IMR-90 (cell line): ENCODE results near the gene DMRT1. TPM values are rescaled to one million over a fixed set of nuclear protein-coding genes. Genes with fewer than 3 reads are reported as not detected.

Experiments used
- ATAC-seq: fragments of 200-7000 bp; cut with Tn5 transposase; 2 replicates; pipeline ENCODE4 v1.9.1; 2020; ENCODE audit warnings: low read depth, mild to moderate bottlenecking, moderate library complexity
- BruUV-seq: library from RNA; stranded (reverse); fragments of 400-500 nt; replicated peaks from 2 replicates; lab custom pipeline; 2021; lab: Mats Ljungman, UMichigan
- CTCF ChIA-PET: fragments of 300-600 bp; formaldehyde crosslinking; extraction: SDS; loops from one replicate; lab custom pipeline; 2021; ENCODE audit warnings: antibody characterized with exemption; lab: Yijun Ruan, JAX
- POLR2A ChIA-PET: fragments of 300-600 bp; sonication (Branson Sonifier 250); formaldehyde crosslinking; loops from one replicate; lab custom pipeline; 2022; ENCODE audit warnings: antibody characterized with exemption; ENCODE audit not compliant: unreplicated experiment; lab: Charles Lee
- DNase-seq: peaks from one replicate; pipeline ENCODE4 v3.0.0; 2013
- H2AFZ ChIP-seq: replicated peaks from 2 replicates; pipeline ENCODE3; 2013; ENCODE audit warnings: low read length, mild to moderate bottlenecking; ENCODE audit not compliant: poor library complexity
- H2AK5ac ChIP-seq: 2 replicates; pipeline ENCODE4 v1.6.1; 2013; ENCODE audit warnings: low read depth, low read length, inconsistent platforms
- H2AK9ac ChIP-seq: replicated peaks from 2 replicates; pipeline ENCODE3; 2013; ENCODE audit warnings: mild to moderate bottlenecking, low read depth, low read length, moderate library complexity; ENCODE audit not compliant: poor library complexity
- H2BK120ac ChIP-seq: 2 replicates; pipeline ENCODE4 v1.6.1; 2013; ENCODE audit warnings: low read depth, low read length, inconsistent platforms
- H2BK15ac ChIP-seq: 3 replicates; pipeline ENCODE4 v1.6.1; 2013; ENCODE audit warnings: low read depth, low read length, inconsistent platforms
- H2BK20ac ChIP-seq: 2 replicates; pipeline ENCODE4 v1.6.1; 2013; ENCODE audit warnings: low read depth, mild to moderate bottlenecking, inconsistent platforms, low read length, moderate library complexity
- H2BK5ac ChIP-seq: 2 replicates; pipeline ENCODE4 v1.6.1; 2013; ENCODE audit warnings: mild to moderate bottlenecking, low read depth, low read length, inconsistent platforms; ENCODE audit not compliant: poor library complexity, severe bottlenecking
- H3K14ac ChIP-seq: replicated peaks from 2 replicates; pipeline ENCODE4 v1.6.1; 2013; ENCODE audit warnings: low read depth, low read length, inconsistent platforms
- H3K18ac ChIP-seq: 2 replicates; pipeline ENCODE4 v1.6.1; 2013; ENCODE audit warnings: low read depth, low read length, control low read depth
- H3K23ac ChIP-seq: 2 replicates; pipeline ENCODE4 v1.6.1; 2013; ENCODE audit warnings: low read depth, low read length, inconsistent platforms
- H3K27ac ChIP-seq: 2 replicates; pipeline ENCODE4 v1.5.1; 2013; ENCODE audit warnings: mild to moderate bottlenecking, control low read depth, low read length; ENCODE audit not compliant: insufficient read depth
- H3K27me3 ChIP-seq: 2 replicates; pipeline ENCODE4 v1.6.1; 2013; ENCODE audit warnings: low read length; ENCODE audit not compliant: control insufficient read depth, insufficient read depth
- H3K36me3 ChIP-seq: 2 replicates; pipeline ENCODE4 v1.6.1; 2013; ENCODE audit warnings: low read length, mixed read lengths; ENCODE audit not compliant: control insufficient read depth, insufficient read depth
- H3K4ac ChIP-seq: 2 replicates; pipeline ENCODE4 v1.6.1; 2013; ENCODE audit warnings: low read depth, low read length, inconsistent platforms
- H3K4me1 ChIP-seq: 2 replicates; pipeline ENCODE4 v1.6.1; 2013; ENCODE audit warnings: low read length, mixed read lengths; ENCODE audit not compliant: control insufficient read depth, insufficient read depth
- H3K4me2 ChIP-seq: 2 replicates; pipeline ENCODE4 v1.6.1; 2013; ENCODE audit warnings: low read depth, mild to moderate bottlenecking, control low read depth, low read length, moderate library complexity
- H3K4me3 ChIP-seq: 2 replicates; pipeline ENCODE4 v1.5.1; 2013; ENCODE audit warnings: low read depth, mild to moderate bottlenecking, control low read depth, low read length, moderate library complexity; ENCODE audit not compliant: insufficient read depth
- H3K56ac ChIP-seq: 2 replicates; pipeline ENCODE4 v1.6.1; 2013; ENCODE audit warnings: low read length, inconsistent platforms; ENCODE audit not compliant: insufficient read depth; ENCODE audit errors: extremely low read depth
- H3K79me1 ChIP-seq, 2 experiments: 2 replicates each; pipeline ENCODE4 v1.6.1; 2013; ENCODE audit warnings: low read length in 2 of 2, inconsistent platforms in 1 of 2, low read depth in 1 of 2
- H3K9ac ChIP-seq: 2 replicates; pipeline ENCODE4 v1.6.1; 2013; ENCODE audit warnings: low read depth, low read length, control low read depth
- H3K9me1 ChIP-seq: 2 replicates; pipeline ENCODE4 v1.6.1; 2013; ENCODE audit warnings: low read length, inconsistent platforms; ENCODE audit not compliant: insufficient read depth
- H3K9me3 ChIP-seq: 2 replicates; pipeline ENCODE4 v1.6.1; 2013; ENCODE audit warnings: low read length; ENCODE audit not compliant: control insufficient read depth, insufficient read depth
- H4K20me1 ChIP-seq: 2 replicates; pipeline ENCODE4 v1.6.1; 2013; ENCODE audit warnings: low read length, inconsistent platforms; ENCODE audit not compliant: insufficient read depth
- H4K5ac ChIP-seq: 2 replicates; pipeline ENCODE4 v1.6.1; 2013; ENCODE audit warnings: mild to moderate bottlenecking, low read depth, low read length, control low read depth
- H4K8ac ChIP-seq, 2 experiments: 2 replicates each; pipeline ENCODE4 v1.6.1; 2013; ENCODE audit warnings: low read depth in 2 of 2, low read length in 2 of 2, control low read depth in 1 of 2, inconsistent platforms in 1 of 2
- H4K91ac ChIP-seq: 2 replicates; pipeline ENCODE4 v1.6.1; 2013; ENCODE audit warnings: low read depth, low read length, inconsistent platforms; ENCODE audit not compliant: insufficient read depth
- BHLHE40 ChIP-seq: fragments of 150-350 bp; IDR thresholded peaks from 2 replicates; pipeline ENCODE4 v1.6.1; 2016; ENCODE audit warnings: mild to moderate bottlenecking, low read depth, low read length
- CEBPB ChIP-seq: IDR thresholded peaks from 2 replicates; pipeline ENCODE4 v1.6.1; 2012; ENCODE audit warnings: low read depth, low read length, improper control_type of control experiment
- CHD1 ChIP-seq: IDR thresholded peaks from 2 replicates; pipeline ENCODE4 v1.6.1; 2012; ENCODE audit warnings: low read depth, low read length, improper control_type of control experiment
- ELK1 ChIP-seq: fragments of 150-350 bp; IDR thresholded peaks from 2 replicates; pipeline ENCODE4 v1.6.1; 2016; ENCODE audit warnings: low read depth, mild to moderate bottlenecking, low read length, moderate library complexity, borderline replicate concordance
- MAFK ChIP-seq: IDR thresholded peaks from 2 replicates; pipeline ENCODE4 v1.6.1; 2012; ENCODE audit warnings: low read depth, low read length, improper control_type of control experiment
- MAZ ChIP-seq: IDR thresholded peaks from 2 replicates; pipeline ENCODE4 v1.6.1; 2012; ENCODE audit warnings: low read depth, mild to moderate bottlenecking, low read length, improper control_type of control experiment, moderate library complexity, borderline replicate concordance
- MXI1 ChIP-seq: IDR thresholded peaks from 2 replicates; pipeline ENCODE4 v1.6.1; 2012; ENCODE audit warnings: low read depth, mild to moderate bottlenecking, low read length, moderate library complexity, borderline replicate concordance
- NFE2L2 ChIP-seq: fragments of 150-350 bp; IDR thresholded peaks from 2 replicates; pipeline ENCODE4 v1.6.1; 2016; ENCODE audit warnings: low read depth, mild to moderate bottlenecking, low read length
- RAD21 ChIP-seq: IDR thresholded peaks from 2 replicates; pipeline ENCODE4 v1.6.1; 2012; ENCODE audit warnings: low read length, improper control_type of control experiment
- RCOR1 ChIP-seq: IDR thresholded peaks from 2 replicates; pipeline ENCODE4 v1.6.1; 2012; ENCODE audit warnings: mild to moderate bottlenecking, low read length, improper control_type of control experiment; ENCODE audit not compliant: insufficient replicate concordance
- RFX5 ChIP-seq: IDR thresholded peaks from 2 replicates; pipeline ENCODE4 v1.8.0; 2012; ENCODE audit warnings: low read depth, mild to moderate bottlenecking, low read length, moderate library complexity
- SMC3 ChIP-seq: fragments of 150-350 bp; IDR thresholded peaks from 2 replicates; pipeline ENCODE4 v1.6.1; 2016; ENCODE audit warnings: low read depth, mild to moderate bottlenecking, antibody characterized with exemption, low read length, moderate library complexity
- USF2 ChIP-seq: fragments of 150-350 bp; IDR thresholded peaks from 2 replicates; pipeline ENCODE4 v1.6.1; 2017; ENCODE audit warnings: mild to moderate bottlenecking, antibody characterized with exemption, low read length, low read depth
- WGBS, 2 experiments: methylation state at CpG; one replicate each; pipeline versions ENCODE4 v1.1.5 to v1.1.7; 2013; ENCODE audit warnings: missing lambda C conversion rate in 2 of 2; ENCODE audit not compliant: insufficient read length in 1 of 2; ENCODE audit errors: extremely low coverage in 2 of 2; 5-methylcytosine and 5-hydroxymethylcytosine counted together
- dilution Hi-C: fragments of 300-500 bp; cut with HindIII; formaldehyde crosslinking; loops from one replicate; pipeline ENCODE4 v1.14.3; 2018; ENCODE audit warnings: low sequenced_read_pairs; ENCODE audit not compliant: unreplicated experiment
- in situ Hi-C: fragments of 300-500 bp; cut with MboI; formaldehyde crosslinking; loops from 3 replicates; pipeline ENCODE4 v1.14.3; 2019; ENCODE audit warnings: low sequenced_read_pairs, inconsistent platforms, mixed read lengths
- intact Hi-C: fragments of 100-400 bp; cut with micrococcal nuclease; formaldehyde crosslinking; loops from 2 replicates; pipeline ENCODE4 v1.10.0; 2022
- polyA plus RNA-seq, 3 experiments: library from polyadenylated mRNA; depleted of rRNA; stranded (reverse); fragments of >200 nt; gene quantifications; 2 replicates each; pipeline ENCODE4 v1.2.3, GENCODE V29; 2012; ENCODE audit warnings: low replicate concordance in 1 of 3
- total RNA-seq: library from RNA; depleted of rRNA; stranded (reverse); fragments of >200 nt; gene quantifications from 2 replicates; pipeline ENCODE4 v1.2.3, GENCODE V29; 2012

DMRT1 gene
- total and polyA plus RNA-seq, 2 of the 4 experiments (the other 2 are of a cell fraction): not detected

DNA sequence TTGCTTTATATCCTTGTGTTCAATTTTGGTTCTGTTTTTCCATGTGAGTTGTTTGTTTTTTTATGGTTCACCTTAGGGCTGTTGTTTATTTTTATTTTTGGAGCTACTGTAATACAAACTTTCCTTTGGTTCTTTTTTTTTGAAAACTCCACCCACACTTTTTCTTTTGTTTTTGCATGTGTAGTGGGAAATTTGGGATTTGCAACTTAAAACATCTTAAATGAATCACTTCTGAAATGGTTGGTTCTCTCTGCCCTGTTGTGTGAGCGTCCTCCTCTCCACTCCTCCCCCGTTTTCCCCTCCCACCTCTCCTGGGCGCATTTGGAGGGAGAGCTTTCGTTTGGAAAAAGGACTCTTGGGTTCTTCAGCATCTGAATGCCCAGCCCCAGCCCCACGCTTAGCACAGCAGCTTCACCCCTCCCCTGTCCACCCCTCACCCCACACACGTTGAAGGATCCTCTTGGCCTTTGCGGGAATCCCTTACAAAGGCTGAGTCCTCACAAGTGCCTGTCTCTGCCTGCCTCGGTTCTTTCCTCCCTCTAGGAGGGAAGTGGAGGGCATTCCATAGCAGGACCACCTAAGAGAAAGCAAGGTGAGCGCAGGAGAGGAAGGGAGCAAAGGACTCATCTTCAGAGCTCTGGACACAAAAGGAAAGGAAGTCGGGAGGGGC is 67.2 kb downstream of the DMRT1 start:
- BruUV-seq: no TSS peak
- no peaks in the 10 kb centered on the region for H3K9me3 ChIP-seq
- H2BK5ac ChIP-seq: no peak overlapping the region
- H2BK20ac ChIP-seq: no peak overlapping the region
- H3K4ac ChIP-seq: no peak overlapping the region
- H3K56ac ChIP-seq: no peak overlapping the region
- no peak overlapping the region for H3K23ac ChIP-seq
- H2BK120ac ChIP-seq: no peak overlapping the region
- ChIA-PET POLR2A (no interaction called here), CTCF (interaction anchor here (0.6 kb wide), 1 partner anchor 11 kb away, joined by 4 read pairs; no protein-coding TSS in a partner anchor)
- H3K18ac ChIP-seq: no peak overlapping the region
- no peak overlapping the region for H4K5ac ChIP-seq
- no peak overlapping the region for H2BK15ac ChIP-seq
- H3K9me1 ChIP-seq: no peaks in the 10 kb centered on the region
- H3K27me3 ChIP-seq: peaks cover 9% of the 10 kb centered on the region
- H3K9ac ChIP-seq: no peak overlapping the region
- H3K4me3 ChIP-seq: no peak overlapping the region
- H4K8ac ChIP-seq: no peak overlapping the region
- H2AFZ ChIP-seq: no peak overlapping the region
- DNase-seq (no peak), ATAC-seq (no peak)
- TF ChIP-seq CEBPB: no peak
- no peak for TF ChIP-seq RAD21
- no peak for TF ChIP-seq MXI1
- no peak for TF ChIP-seq MAFK
- no peak for TF ChIP-seq SMC3
- TF ChIP-seq ELK1: no peak
- no peak for TF ChIP-seq BHLHE40
- TF ChIP-seq RFX5: no peak
- no peak for TF ChIP-seq MAZ
- TF ChIP-seq CHD1: no peak
- no peak for TF ChIP-seq RCOR1
- no peak for TF ChIP-seq NFE2L2
- TF ChIP-seq USF2: no peak
- H3K36me3 ChIP-seq: no peaks in the 10 kb centered on the region
- no peak overlapping the region for H3K4me2 ChIP-seq
- no peak overlapping the region for H3K14ac ChIP-seq
- no peak overlapping the region for H3K27ac ChIP-seq
- no peaks in the 10 kb centered on the region for H3K79me1 ChIP-seq
- H3K4me1 ChIP-seq: no peaks in the 10 kb centered on the region
- intact Hi-C loops: no loop called here
- dilution Hi-C loops: no loop called here
- H4K20me1 ChIP-seq: no peaks in the 10 kb centered on the region
- no peak overlapping the region for H4K91ac ChIP-seq
- no CpG with 5 or more reads among the region's 10 CpGs for WGBS, 2 experiments
- no peak overlapping the region for H2AK9ac ChIP-seq
- H2AK5ac ChIP-seq: no peak overlapping the region
- in situ Hi-C loops: no loop called here
